Glutamatergic neuron (in vitro differentiated cells): ENCODE results near the gene SFT2D2. TPM values are rescaled to one million over a fixed set of nuclear protein-coding genes. Genes with fewer than 3 reads are reported as not detected.

Source experiments
- DNase-seq: peaks from one replicate; pipeline ENCODE4 v3.0.0; 2022
- H3K27ac Mint-ChIP-seq: one replicate; pipeline ENCODE4 v1.8.0; 2020; ENCODE audit warnings: mild to moderate bottlenecking, mixed read lengths, inconsistent platforms; ENCODE audit not compliant: unreplicated experiment
- H3K27me3 Mint-ChIP-seq: one replicate; pipeline ENCODE4 v1.8.0; 2020; ENCODE audit warnings: mild to moderate bottlenecking, moderate library complexity, mixed read lengths, inconsistent platforms; ENCODE audit not compliant: unreplicated experiment
- H3K36me3 Mint-ChIP-seq: one replicate; pipeline ENCODE4 v1.8.0; 2020; ENCODE audit warnings: mild to moderate bottlenecking, mixed read lengths, inconsistent platforms; ENCODE audit not compliant: unreplicated experiment
- H3K4me1 Mint-ChIP-seq: one replicate; pipeline ENCODE4 v1.8.0; 2020; ENCODE audit warnings: mild to moderate bottlenecking, low read depth, mixed read lengths, inconsistent platforms; ENCODE audit not compliant: unreplicated experiment
- H3K4me3 Mint-ChIP-seq: one replicate; pipeline ENCODE4 v1.8.0; 2020; ENCODE audit warnings: mild to moderate bottlenecking, mixed read lengths, inconsistent platforms; ENCODE audit not compliant: unreplicated experiment
- H3K9me3 Mint-ChIP-seq: one replicate; pipeline ENCODE4 v1.8.0; 2020; ENCODE audit warnings: mild to moderate bottlenecking, moderate library complexity, mixed read lengths, inconsistent platforms; ENCODE audit not compliant: unreplicated experiment
- CTCF ChIP-seq: fragments of 200-600 bp; sonication (generic); IDR thresholded peaks from one replicate; pipeline ENCODE4 v1.5.0; 2021; ENCODE audit not compliant: partially characterized antibody, unreplicated experiment
- long read RNA-seq: library from polyadenylated mRNA; unstranded; transcript quantifications from one replicate; pipeline ENCODE4 v2.0.0, GENCODE V29; 2020; ENCODE audit not compliant: unreplicated experiment
- total RNA-seq: library from RNA; stranded (reverse); fragmentation: NEBNext Ultra II Directional; extraction: Animal tissue kit (Norgen Biotek cat#: 25700); gene quantifications from one replicate; pipeline ENCODE4 v1.2.1, GENCODE V29; 2021; ENCODE audit not compliant: unreplicated experiment

The SFT2D2 gene
- 32.9 TPM for total RNA-seq
- long read RNA-seq, full-length matches to known transcripts, result 1 of 1 reads
- long read RNA-seq, partial matches to known transcripts, result 0 of 1 reads
- long read RNA-seq, other reads (novel, unspliced or antisense), result 0 of 1 reads

- peak; percentile 87 for DNase-seq
- Mint-ChIP-seq H3K4me3 (peak within 1 kb of the TSS; percentile 95), H3K4me1 (no peaks in the 10 kb centered on the region), H3K36me3 (no peaks in the 10 kb centered on the region), H3K27ac (peak within 1 kb of the TSS; percentile 89), H3K9me3 (peaks cover 2% of the 10 kb centered on the region), H3K27me3 (no peaks in the 10 kb centered on the region)
- TF ChIP-seq CTCF, result no peak
Measured at GRCh38 chr1:168225476-168226190, at the start of gene SFT2D2. Gene SFT2D2, plus strand, starts transcription at chr1:168226004. Its CDS starts 76 bp downstream, at chr1:168226080.

GRCh38 chr1:168178227-168178637 is 47.6 kb upstream of the SFT2D2 start:
- Mint-ChIP-seq H3K36me3 (no peaks in the 10 kb centered on the region), H3K27me3 (peaks cover 3% of the 10 kb centered on the region), H3K4me1 (no peaks in the 10 kb centered on the region), H3K9me3 (peaks cover 3% of the 10 kb centered on the region), H3K4me3 (no peak overlapping the region), H3K27ac (no peak overlapping the region)
- no peak for TF ChIP-seq CTCF
- DNase-seq, result no peak

GRCh38 chr1:168178638-168179437 is 47.0 kb upstream of the SFT2D2 start, which contains the start of gene TIPRL:
Gene TIPRL, plus strand, starts transcription at chr1:168178962. Its CDS starts 116 bp downstream, at chr1:168179078.
- peak; percentile 93 for TF ChIP-seq CTCF
- Mint-ChIP-seq H3K4me1 (no peaks in the 10 kb centered on the region), H3K36me3 (no peaks in the 10 kb centered on the region)

GRCh38 chr1:168179438-168180147 is 46.2 kb upstream of the SFT2D2 start:
- peaks cover 2% of the 10 kb centered on the region for H3K9me3 Mint-ChIP-seq
- no peaks in the 10 kb centered on the region for H3K36me3 Mint-ChIP-seq
- peaks cover 1% of the 10 kb centered on the region for H3K27me3 Mint-ChIP-seq
- H3K4me1 Mint-ChIP-seq, result no peaks in the 10 kb centered on the region
- TF ChIP-seq CTCF, result no peak
- no peak for DNase-seq
- H3K27ac Mint-ChIP-seq, result no peak overlapping the region
- H3K4me3 Mint-ChIP-seq, result no peak overlapping the region

More at GRCh38 chr1:168178638-168179437, 47.0 kb upstream of the SFT2D2 start, which contains the start of gene TIPRL:
- no peak within 1 kb of the TSS for H3K4me3 Mint-ChIP-seq
- H3K27me3 Mint-ChIP-seq, result peaks cover 1% of the 10 kb centered on the region
- H3K9me3 Mint-ChIP-seq, result peaks cover 2% of the 10 kb centered on the region
- peak; percentile 97 for DNase-seq
- no peak within 1 kb of the TSS for H3K27ac Mint-ChIP-seq
